HG03521 (cell line): ENCODE measurements around the gene HOOK1.
"Not testable (repeated sequence)": the region's sequence is repeated elsewhere in the genome, so short reads cannot be mapped to it uniquely, and the experiment has no call there.

Experiments used
- ATAC-seq: cut with Tn5 transposase; IDR thresholded peaks from one replicate; pipeline ENCODE4 v1.9.1; 2021; ENCODE audit warnings: mild to moderate bottlenecking, moderate library complexity; ENCODE audit not compliant: unreplicated experiment

Gene HOOK1

GRCh38 chr1:59819566-59820438 lies 5.1 kb downstream of the HOOK1 start:
- no peak for ATAC-seq

GRCh38 chr1:59827055-59827643 lies 12.4 kb downstream of the HOOK1 start:
- ATAC-seq, result no peak

GRCh38 chr1:59828160-59828559 lies 13.4 kb downstream of the HOOK1 start:
- ATAC-seq, result no peak

- no peak for ATAC-seq
Observed at GRCh38 chr1:59831529-59831928, 16.8 kb downstream of the HOOK1 start.

- ATAC-seq, result no peak
Observed at GRCh38 chr1:59833022-59833421, 18.3 kb downstream of the HOOK1 start.

- ATAC-seq, result no peak
Observed at GRCh38 chr1:59833991-59834390, 19.2 kb downstream of the HOOK1 start.

GRCh38 chr1:59837857-59838256 lies 23.1 kb downstream of the HOOK1 start:
- not testable (repeated sequence) for ATAC-seq

- no peak for ATAC-seq
Observed at GRCh38 chr1:59845091-59845490, 30.3 kb downstream of the HOOK1 start.

- no peak for ATAC-seq
Observed at GRCh38 chr1:59846209-59846894, 31.6 kb downstream of the HOOK1 start.

GRCh38 chr1:59846895-59847282 lies 32.1 kb downstream of the HOOK1 start:
- no peak for ATAC-seq

- ATAC-seq, result no peak
Observed at GRCh38 chr1:59852117-59852516, 37.4 kb downstream of the HOOK1 start.

- not testable (repeated sequence) for ATAC-seq
Observed at GRCh38 chr1:59855297-59855696, 40.5 kb downstream of the HOOK1 start.

GRCh38 chr1:59856725-59857338 lies 42.1 kb downstream of the HOOK1 start:
- ATAC-seq, result no peak

GRCh38 chr1:59857679-59858354 lies 43.1 kb downstream of the HOOK1 start:
- ATAC-seq, result no peak

GRCh38 chr1:59866462-59866861 lies 51.7 kb downstream of the HOOK1 start:
- no peak for ATAC-seq

GRCh38 chr1:59871746-59872145 lies 57.0 kb downstream of the HOOK1 start:
- no peak for ATAC-seq

GRCh38 chr1:59877108-59877682 lies 62.4 kb downstream of the HOOK1 start:
- ATAC-seq, result no peak

- no peak for ATAC-seq
Observed at GRCh38 chr1:59878370-59878769, 63.6 kb downstream of the HOOK1 start.

GRCh38 chr1:59879574-59879973 lies 64.8 kb downstream of the HOOK1 start:
- ATAC-seq, result no peak

- no peak for ATAC-seq
Observed at GRCh38 chr1:59879996-59880505, 65.3 kb downstream of the HOOK1 start.
